Dedifferentiated amniotic fluid mesenchymal stem cell (primary cell): ENCODE measurements around the gene TFF2.

Source experiments
- DNase-seq: peaks from one replicate; pipeline ENCODE4 v3.0.0-alpha.2; 2016; ENCODE audit errors: extremely low spot score

The TFF2 gene

GRCh38 chr21:42305707-42306147 is 45.1 kb downstream of the TFF2 start:
- DNase-seq = no peak

GRCh38 chr21:42304556-42305454 is 46.0 kb downstream of the TFF2 start:
- no peak for DNase-seq

GRCh38 chr21:42303443-42303842 is 47.4 kb downstream of the TFF2 start:
- DNase-seq = no peak

- DNase-seq = no peak
Observed at GRCh38 chr21:42302794-42303193, 48.0 kb downstream of the TFF2 start.

GRCh38 chr21:42302076-42302650 is 48.6 kb downstream of the TFF2 start:
- no peak for DNase-seq

GRCh38 chr21:42301371-42302075 is 49.3 kb downstream of the TFF2 start:
- no peak for DNase-seq

GRCh38 chr21:42300956-42301355 is 49.8 kb downstream of the TFF2 start:
- no peak for DNase-seq

GRCh38 chr21:42300045-42300583 is 50.7 kb downstream of the TFF2 start:
- DNase-seq = no peak

- no peak for DNase-seq
Observed at GRCh38 chr21:42299324-42300044, 51.3 kb downstream of the TFF2 start.

- DNase-seq = no peak
Observed at GRCh38 chr21:42298657-42299056, 52.1 kb downstream of the TFF2 start.

GRCh38 chr21:42298237-42298636 is 52.6 kb downstream of the TFF2 start:
- DNase-seq = no peak

- no peak for DNase-seq
Observed at GRCh38 chr21:42297377-42297776, 53.4 kb downstream of the TFF2 start.

GRCh38 chr21:42296501-42296900 is 54.3 kb downstream of the TFF2 start:
- DNase-seq = no peak
